ENCODE measurements around the gene C1QTNF8.
"Not testable (repeated sequence)": the region's sequence is repeated elsewhere in the genome, so short reads cannot be mapped to it uniquely, and the experiment has no call there.

The C1QTNF8 gene

GRCh38 chr16:1091992-1092552 lies 4.0 kb downstream of the C1QTNF8 start:
- no peak for DNase-seq

- no peak for DNase-seq
Observed at GRCh38 chr16:1090620-1091587, 5.1 kb downstream of the C1QTNF8 start.

GRCh38 chr16:1089822-1090619 lies 6.0 kb downstream of the C1QTNF8 start:
- DNase-seq = no peak

GRCh38 chr16:1089439-1089821 lies 6.6 kb downstream of the C1QTNF8 start:
- DNase-seq = no peak

- no peak for DNase-seq
Observed at GRCh38 chr16:1088295-1089170, 7.5 kb downstream of the C1QTNF8 start.

GRCh38 chr16:1086443-1086842 lies 9.6 kb downstream of the C1QTNF8 start:
- DNase-seq = not testable (repeated sequence)

- no peak for DNase-seq
Observed at GRCh38 chr16:1084971-1085370, 11.1 kb downstream of the C1QTNF8 start.

GRCh38 chr16:1082952-1083675 lies 12.9 kb downstream of the C1QTNF8 start:
- no peak for DNase-seq

GRCh38 chr16:1082266-1082951 lies 13.6 kb downstream of the C1QTNF8 start:
- DNase-seq = no peak

- no peak for DNase-seq
Observed at GRCh38 chr16:1081734-1082265, 14.2 kb downstream of the C1QTNF8 start.

- DNase-seq = no peak
Observed at GRCh38 chr16:1080801-1081733, 15.0 kb downstream of the C1QTNF8 start.

- DNase-seq = no peak
Observed at GRCh38 chr16:1079786-1080525, 16.1 kb downstream of the C1QTNF8 start.

- DNase-seq = no peak
Observed at GRCh38 chr16:1079341-1079740, 16.7 kb downstream of the C1QTNF8 start.

GRCh38 chr16:1078579-1079021 lies 17.4 kb downstream of the C1QTNF8 start:
- no peak for DNase-seq

GRCh38 chr16:1077877-1078578 lies 18.0 kb downstream of the C1QTNF8 start:
- no peak for DNase-seq

GRCh38 chr16:1076801-1077576 lies 19.1 kb downstream of the C1QTNF8 start:
- DNase-seq = no peak

- no peak for DNase-seq
Observed at GRCh38 chr16:1075546-1075945, 20.5 kb downstream of the C1QTNF8 start.

GRCh38 chr16:1074379-1074649 lies 21.7 kb downstream of the C1QTNF8 start:
- no peak for DNase-seq

Measured in NCI-H510A treated with DMSO at 0.1 percent for 48 hours (cell line).